Spleen (tissue), 11 donors: ENCODE results near the gene EHMT1. TPM values are rescaled to one million over a fixed set of nuclear protein-coding genes. Genes with fewer than 3 reads are reported as not detected.

Experiments
- DNase-seq: peaks from one replicate; pipeline ENCODE4 v3.0.0-alpha.2; 2020
- H3K27ac ChIP-seq, 8 donors: fragments of 200-600 bp; sonication (generic) in 7 of 8; 1 replicate in 4 of 8; 2 replicates in 4 of 8; pipeline versions ENCODE4 v1.5.0 to v1.8.0; 2016 to 2021; ENCODE audit warnings: inconsistent platforms in 4 of 8, mild to moderate bottlenecking in 4 of 8, moderate library complexity in 1 of 8
- H3K27me3 ChIP-seq, 7 donors: fragments of 200-600 bp; sonication (generic) in 6 of 7; replicated peaks in 1 of 7; 1 replicate in 4 of 7; 2 replicates in 3 of 7; pipeline versions ENCODE4 v1.5.0 to v1.8.0; 2016 to 2021; ENCODE audit warnings: inconsistent platforms in 3 of 7, mild to moderate bottlenecking in 1 of 7
- H3K36me3 ChIP-seq, 6 donors: fragments of 200-600 bp; sonication (generic) in 5 of 6; 1 replicate in 4 of 6; 2 replicates in 2 of 6; pipeline versions ENCODE4 v1.5.0 to v1.8.0; 2016 to 2021; ENCODE audit warnings: inconsistent platforms in 2 of 6
- H3K4me1 ChIP-seq, 6 donors: fragments of 200-600 bp; sonication (generic) in 5 of 6; 1 replicate in 3 of 6; 2 replicates in 3 of 6; pipeline versions ENCODE4 v1.5.0 to v1.8.0; 2016 to 2021; ENCODE audit warnings: inconsistent platforms in 3 of 6
- H3K4me3 ChIP-seq, 8 donors: fragments of 200-600 bp; sonication (generic) in 7 of 8; 1 replicate in 4 of 8; 2 replicates in 4 of 8; pipeline versions ENCODE4 v1.5.0 to v1.8.0; 2016 to 2021; ENCODE audit warnings: inconsistent platforms in 4 of 8, mild to moderate bottlenecking in 4 of 8, moderate library complexity in 2 of 8
- H3K9me3 ChIP-seq, 8 donors: fragments of 200-600 bp; sonication (generic) in 7 of 8; 1 replicate in 4 of 8; 2 replicates in 4 of 8; pipeline versions ENCODE4 v1.5.0 to v1.8.0; 2016 to 2021; ENCODE audit warnings: inconsistent platforms in 4 of 8
- CTCF ChIP-seq, 11 experiments: fragments of 200-600 bp in 7 of 11; fragments of 450-650 bp in 4 of 11; sonication (generic) in 4 of 11; IDR thresholded peaks in 8 of 11; conservative IDR thresholded peaks in 3 of 11; 1 replicate in 7 of 11; 2 replicates in 4 of 11; pipeline versions ENCODE4 v1.4.0 to v1.8.0; 2016 to 2021; ENCODE audit warnings: antibody characterized with exemption in 11 of 11, inconsistent platforms in 4 of 11, mild to moderate bottlenecking in 1 of 11
- POLR2A ChIP-seq, 3 donors: fragments of 450-650 bp; IDR thresholded peaks; one replicate each; pipeline ENCODE4 v1.5.1; 2017; ENCODE audit warnings: antibody characterized with exemption in 3 of 3, mild to moderate bottlenecking in 1 of 3
- POLR2AphosphoS5 ChIP-seq, 3 donors: sonication (generic); formaldehyde crosslinking; IDR thresholded peaks; one replicate each; pipeline ENCODE4 v1.5.1; 2017; ENCODE audit warnings: antibody characterized with exemption in 3 of 3
- WGBS, 5 donors: extraction: QIAGEN DNeasy Blood & Tissue Kit in 3 of 5; methylation state at CpG; one replicate each; pipeline versions ENCODE4 v1.1.5 to v1.1.7; 2013 to 2018; 5-methylcytosine and 5-hydroxymethylcytosine counted together
- intact Hi-C: fragments of 100-400 bp; cut with DNase I; formaldehyde crosslinking; loops from one replicate; pipeline ENCODE4 v1.15.0; 2023; ENCODE audit warnings: low total_unique reads
- polyA plus RNA-seq, 3 donors: library from polyadenylated mRNA; stranded (reverse); fragments of 200-250 nt; gene quantifications; one replicate each; pipeline ENCODE4 v1.2.1, GENCODE V29; 2013
- total RNA-seq, 7 donors: library from RNA; depleted of rRNA in 3 of 7; stranded (reverse); fragments of >200 nt in 3 of 7; fragmentation: NEBNext Ultra II Directional in 4 of 7; extraction: Animal tissue kit (Norgen Biotek cat#: 25700) in 4 of 7; gene quantifications; one replicate each; pipeline versions ENCODE4 v1.1.0 to v1.2.1, GENCODE V29; 2016 to 2021
- donor health status: healthy with polysubstance abuse.
- donor health status: DM: no; HTN: no; CAD: no; lungs with moderate emphysema.
- donor health status: DM: no; HTN: no; CAD: no.
- donor health status: Bipolar disorder and iron deficiency.
- donor health status: healthy.
- donor health status: DM: no; HTN: no; CAD: no.
- donor health status: DM: yes; HTN: yes; CAD: no.

The EHMT1 gene
- total and polyA plus RNA-seq, 10 donors, result 35.5 to 163 (median 122) TPM

GRCh38 chr9:137598943-137599342 lies 19.9 kb upstream of the EHMT1 start:
- Histone ChIP-seq H3K4me3 (no peak overlapping the region), H3K36me3 (no peaks in the 10 kb centered on the region), H3K27ac (peak overlapping the region in 2 of 8 donors; percentile 11 to 46), H3K4me1 (peaks cover 0 to 20% (median 7%) of the 10 kb centered on the region in 6 donors), H3K27me3 (no peaks in the 10 kb centered on the region), H3K9me3 (no peaks in the 10 kb centered on the region)
- 77 to 85% (median 81%) methylated on average over 8 of the region's 8 CpGs for WGBS, 5 donors
- TF ChIP-seq POLR2AphosphoS5 (IDR thresholded peaks at IDR 0.05), result no peak
- no peak for TF ChIP-seq CTCF (IDR thresholded peaks at IDR 0.05 in 8 of 11, conservative IDR thresholded peaks at IDR 0.05 in 3 of 11)
- DNase-seq, result no peak
- intact Hi-C loops, result no loop called here

- Histone ChIP-seq H3K27me3 (no peaks in the 10 kb centered on the region), H3K4me1 (peaks cover 14 to 47% (median 31%) of the 10 kb centered on the region in 6 donors), H3K4me3 (no peak overlapping the region), H3K36me3 (no peaks in the 10 kb centered on the region), H3K9me3 (no peaks in the 10 kb centered on the region), H3K27ac (peak overlapping the region in 1 of 8 donors; percentile 21)
- intact Hi-C loops, result no loop called here
- TF ChIP-seq CTCF (IDR thresholded peaks at IDR 0.05 in 8 of 11, conservative IDR thresholded peaks at IDR 0.05 in 3 of 11) (peak in 2 of 11 experiments; percentile 14 to 16), POLR2AphosphoS5 (IDR thresholded peaks at IDR 0.05) (no peak)
- WGBS, 5 donors, result 6 to 14% (median 11%) methylated on average over 3 of the region's 3 CpGs
- no peak for DNase-seq
These were observed 16.1 kb upstream of the EHMT1 start for GRCh38 chr9:137602661-137603060.

GRCh38 chr9:137603879-137604278 lies 14.9 kb upstream of the EHMT1 start:
- H3K4me3 ChIP-seq, result no peak overlapping the region
- H3K9me3 ChIP-seq, result no peaks in the 10 kb centered on the region
- intact Hi-C loops, result no loop called here
- 87 to 96% (median 88%) methylated on average over 13 of the region's 13 CpGs for WGBS, 5 donors
- no peak for DNase-seq
- peaks cover 0 to 9% (median 0%) of the 10 kb centered on the region in 6 donors for H3K36me3 ChIP-seq
- no peak for TF ChIP-seq POLR2AphosphoS5 (IDR thresholded peaks at IDR 0.05)
- TF ChIP-seq POLR2A (IDR thresholded peaks at IDR 0.05), result no peak
- TF ChIP-seq CTCF (IDR thresholded peaks at IDR 0.05 in 8 of 11, conservative IDR thresholded peaks at IDR 0.05 in 3 of 11), result no peak
- H3K27ac ChIP-seq, result no peak overlapping the region
- H3K4me1 ChIP-seq, result peaks cover 15 to 60% (median 42%) of the 10 kb centered on the region in 6 donors
- H3K27me3 ChIP-seq, result no peaks in the 10 kb centered on the region

- 19 to 28% (median 20%) methylated on average over 29 to 49 of the region's 49 CpGs for WGBS, 5 donors
These were observed 14.3 kb upstream of the EHMT1 start for GRCh38 chr9:137604345-137605086.

More at GRCh38 chr9:137604345-137605086, 14.3 kb upstream of the EHMT1 start:
- no peak for DNase-seq
- intact Hi-C loops, result no loop called here
- no peaks in the 10 kb centered on the region for H3K9me3 ChIP-seq
- H3K36me3 ChIP-seq, result peaks cover 0 to 15% (median 0%) of the 10 kb centered on the region in 6 donors
- H3K4me3 ChIP-seq, result peak overlapping the region; percentile 37 to 97 (median 76)
- H3K27ac ChIP-seq, result peak overlapping the region in 7 of 8 donors; percentile 58 to 98 (median 82)
- H3K4me1 ChIP-seq, result peaks cover 15 to 66% (median 44%) of the 10 kb centered on the region in 6 donors
- H3K27me3 ChIP-seq, result no peaks in the 10 kb centered on the region
- TF ChIP-seq POLR2AphosphoS5 (IDR thresholded peaks at IDR 0.05), result no peak
